ENCODE measurements around the gene PARD3B. TPM values are rescaled to one million over a fixed set of nuclear protein-coding genes. Genes with fewer than 3 reads are reported as not detected.

Gene PARD3B
- total and polyA plus RNA-seq, 7 donors = 3.2 to 64.0 (median 42.5) TPM

GRCh38 chr2:205593891-205594290 lies 1048.6 kb downstream of the PARD3B start:
- Histone ChIP-seq H3K27ac (no peak overlapping the region), H3K4me3 (no peak overlapping the region), H3K4me1 (no peaks in the 10 kb centered on the region), H3K27me3 (no peaks in the 10 kb centered on the region), H3K9me3 (no peaks in the 10 kb centered on the region), H3K36me3 (no peaks in the 10 kb centered on the region)
- intact Hi-C loops (cut with DNase I) = no loop called here
- no peak for DNase-seq
- WGBS, 2 donors = 87 to 90% methylated on average over 4 of the region's 4 CpGs
- TF ChIP-seq CTCF (IDR thresholded peaks at IDR 0.05) (no peak), EP300 (IDR thresholded peaks at IDR 0.05) (no peak), POLR2AphosphoS5 (IDR thresholded peaks at IDR 0.05) (no peak), POLR2A (IDR thresholded peaks at IDR 0.05) (no peak)

- WGBS, 2 donors = 93 to 95% methylated on average over 2 of the region's 2 CpGs
- intact Hi-C loops (cut with DNase I) = no loop called here
- no peaks in the 10 kb centered on the region for H3K4me1 ChIP-seq
- no peak for DNase-seq
- no peaks in the 10 kb centered on the region for H3K27me3 ChIP-seq
- no peak overlapping the region for H3K4me3 ChIP-seq
- TF ChIP-seq EP300 (IDR thresholded peaks at IDR 0.05) (no peak), POLR2A (IDR thresholded peaks at IDR 0.05) (no peak), POLR2AphosphoS5 (IDR thresholded peaks at IDR 0.05) (no peak), CTCF (IDR thresholded peaks at IDR 0.05) (no peak)
- no peaks in the 10 kb centered on the region for H3K36me3 ChIP-seq
- no peak overlapping the region for H3K27ac ChIP-seq
- H3K9me3 ChIP-seq = peaks cover 0 to under 1% (median 0%) of the 10 kb centered on the region in 4 donors
These were observed 1051.3 kb downstream of the PARD3B start for GRCh38 chr2:205596581-205596980.

GRCh38 chr2:205605638-205606304 lies 1060.5 kb downstream of the PARD3B start:
- H3K27ac ChIP-seq = no peak overlapping the region
- peaks cover 0 to 22% (median 15%) of the 10 kb centered on the region in 4 donors for H3K4me1 ChIP-seq
- intact Hi-C loops (cut with DNase I) = no loop called here
- H3K9me3 ChIP-seq = peaks cover 0 to 10% (median 2%) of the 10 kb centered on the region in 4 donors
- TF ChIP-seq POLR2AphosphoS5 (IDR thresholded peaks at IDR 0.05) (no peak), POLR2A (IDR thresholded peaks at IDR 0.05) (no peak), CTCF (IDR thresholded peaks at IDR 0.05) (no peak), EP300 (IDR thresholded peaks at IDR 0.05) (no peak)
- H3K4me3 ChIP-seq = no peak overlapping the region
- no peaks in the 10 kb centered on the region for H3K27me3 ChIP-seq
- no peak for DNase-seq
- 95% methylated on average over 11 of the region's 11 CpGs for WGBS, 2 donors
- no peaks in the 10 kb centered on the region for H3K36me3 ChIP-seq

- WGBS, 2 donors = 86 to 93% methylated on average over 3 of the region's 3 CpGs
- no peak for TF ChIP-seq EP300 (IDR thresholded peaks at IDR 0.05)
- no peak for TF ChIP-seq CTCF (IDR thresholded peaks at IDR 0.05)
- no peak for TF ChIP-seq POLR2A (IDR thresholded peaks at IDR 0.05)
- TF ChIP-seq POLR2AphosphoS5 (IDR thresholded peaks at IDR 0.05) = no peak
- peaks cover 0 to 6% (median 2%) of the 10 kb centered on the region in 4 donors for H3K9me3 ChIP-seq
- H3K27me3 ChIP-seq = no peaks in the 10 kb centered on the region
- intact Hi-C loops (cut with DNase I) = no loop called here
- H3K36me3 ChIP-seq = no peaks in the 10 kb centered on the region
- H3K4me3 ChIP-seq = no peak overlapping the region
- no peak overlapping the region for H3K27ac ChIP-seq
- peaks cover 0 to 25% (median 17%) of the 10 kb centered on the region in 4 donors for H3K4me1 ChIP-seq
- no peak for DNase-seq
These were observed 1061.9 kb downstream of the PARD3B start for GRCh38 chr2:205607146-205607545.

- no peaks in the 10 kb centered on the region for H3K36me3 ChIP-seq
- WGBS, 2 donors = 56 to 79% methylated on average over 8 of the region's 8 CpGs
- no peak for DNase-seq
- no peak overlapping the region for H3K27ac ChIP-seq
- no peak overlapping the region for H3K4me3 ChIP-seq
- peaks cover 0 to 1% (median 0%) of the 10 kb centered on the region in 4 donors for H3K9me3 ChIP-seq
- TF ChIP-seq POLR2AphosphoS5 (IDR thresholded peaks at IDR 0.05) (no peak), POLR2A (IDR thresholded peaks at IDR 0.05) (no peak), EP300 (IDR thresholded peaks at IDR 0.05) (no peak), CTCF (IDR thresholded peaks at IDR 0.05) (no peak)
- H3K27me3 ChIP-seq = no peaks in the 10 kb centered on the region
- intact Hi-C loops (cut with DNase I) = no loop called here
- H3K4me1 ChIP-seq = peaks cover 0 to 43% (median 23%) of the 10 kb centered on the region in 4 donors
These were observed 1063.8 kb downstream of the PARD3B start for GRCh38 chr2:205609113-205609512.

All from sigmoid colon (tissue), 7 donors.